A549 (cell line): Measurements from ENCODE around the gene AUH. TPM values are rescaled to one million over a fixed set of nuclear protein-coding genes. Genes with fewer than 3 reads are reported as not detected.

ENCODE experiments used
- ATAC-seq, 2 experiments: fragments of 200-7000 bp in 1 of 2; fragments of >200 bp in 1 of 2; cut with Nextera tagmentation in 1 of 2; cut with Tn5 transposase in 1 of 2; 3 replicates each; pipeline versions ENCODE4 v1.8.0 to v1.9.1; 2018 to 2020; ENCODE audit warnings: mild to moderate bottlenecking in 1 of 2, moderate library complexity in 1 of 2
- CTCF ChIA-PET: fragments of 300-600 bp; sonication (Branson Sonifier 250); formaldehyde crosslinking; extraction: SDS; loops from one replicate; lab custom pipeline; 2021; ENCODE audit warnings: antibody characterized with exemption, inconsistent platforms; lab: Yijun Ruan, JAX
- POLR2A ChIA-PET: fragments of 350-600 bp; formaldehyde crosslinking; extraction: SDS; loops from one replicate; lab custom pipeline; 2021; ENCODE audit warnings: antibody characterized with exemption, inconsistent platforms; lab: Yijun Ruan, JAX
- DNase-seq, 2 experiments: peaks; one replicate each; pipeline versions ENCODE4 v3.0.0 to v3.0.0-alpha.2; 2011 to 2016; ENCODE audit warnings: low read depth in 1 of 2, low spot score in 1 of 2
- FAIRE-seq: peaks from 2 replicates; lab custom pipeline; 2011; peaks lifted over from hg19 to GRCh38; lab: Jason Lieb, UNC
- H3K27ac ChIP-seq, 2 experiments: fragments of >200 bp; sonication (Bioruptor Twin); formaldehyde crosslinking; 3 replicates each; pipeline ENCODE4 v1.5.1; 2016 to 2017
- H3K4me1 ChIP-seq: fragments of >200 bp; sonication (Bioruptor Twin); formaldehyde crosslinking; 3 replicates; pipeline ENCODE4 v1.6.1; 2016
- H3K4me2 ChIP-seq: fragments of >200 bp; sonication (Bioruptor Twin); formaldehyde crosslinking; 3 replicates; pipeline ENCODE4 v1.6.1; 2016
- H3K4me3 ChIP-seq: fragments of >200 bp; sonication (Bioruptor Twin); formaldehyde crosslinking; 3 replicates; pipeline ENCODE4 v1.5.1; 2016
- H3K9me3 ChIP-seq: fragments of >200 bp; sonication (Bioruptor Twin); formaldehyde crosslinking; 3 replicates; pipeline ENCODE4 v1.6.1; 2016
- BCL3 ChIP-seq: fragments of >200 bp; sonication (Bioruptor Twin); formaldehyde crosslinking; IDR thresholded peaks from 3 replicates; pipeline ENCODE4 v1.6.1; 2016
- CEBPB ChIP-seq, 2 experiments: fragments of >200 bp in 1 of 2; sonication (Bioruptor Twin) in 1 of 2; formaldehyde crosslinking in 1 of 2; IDR thresholded peaks; 2 replicates each; pipeline ENCODE4 v1.6.1; 2012 to 2016
- CHD4 ChIP-seq: fragments of 200-600 bp; sonication (generic); IDR thresholded peaks from 2 replicates; pipeline ENCODE4 v1.6.1; 2016; ENCODE audit warnings: antibody characterized with exemption, mild to moderate bottlenecking, borderline replicate concordance
- CTCF ChIP-seq: fragments of >200 bp; sonication (Bioruptor Twin); formaldehyde crosslinking; IDR thresholded peaks from 3 replicates; pipeline ENCODE4 v1.5.1; 2016
- EHF ChIP-seq: fragments of 250-450 bp; sonication (Bioruptor Pico); IDR thresholded peaks from 2 replicates; pipeline ENCODE4 v1.5.0; 2020; ENCODE audit warnings: mild to moderate bottlenecking
- EHMT2 ChIP-seq: fragments of 200-600 bp; sonication (generic); IDR thresholded peaks from 2 replicates; pipeline ENCODE4 v1.6.1; 2016; ENCODE audit warnings: antibody characterized with exemption, low read depth, mild to moderate bottlenecking, moderate library complexity
- ELK1 ChIP-seq: fragments of 150-350 bp; IDR thresholded peaks from 2 replicates; pipeline ENCODE4 v1.6.1; 2014; ENCODE audit warnings: low read depth, mild to moderate bottlenecking, low read length
- EP300 ChIP-seq, 2 experiments: fragments of >200 bp; sonication (Bioruptor Twin); formaldehyde crosslinking; IDR thresholded peaks; 2 replicates in 1 of 2; 3 replicates in 1 of 2; pipeline ENCODE4 v1.6.1; 2016 to 2017
- FOSB ChIP-seq: fragments of 250-450 bp; sonication (Bioruptor Pico); IDR thresholded peaks from 2 replicates; pipeline ENCODE4 v1.5.0; 2020; ENCODE audit warnings: mild to moderate bottlenecking, moderate library complexity
- FOSL2 ChIP-seq, 2 experiments: fragments of 450-650 bp in 1 of 2; fragments of >200 bp in 1 of 2; sonication (Bioruptor Twin) in 1 of 2; formaldehyde crosslinking; IDR thresholded peaks; 2 replicates each; pipeline versions ENCODE4 v1.5.0 to v1.6.1; 2016 to 2020; ENCODE audit warnings: mild to moderate bottlenecking in 1 of 2, moderate library complexity in 1 of 2
- FOXS1 ChIP-seq: fragments of 250-450 bp; sonication (Bioruptor Pico); IDR thresholded peaks from 2 replicates; pipeline ENCODE4 v1.5.0; 2020; ENCODE audit warnings: mild to moderate bottlenecking, moderate library complexity
- HDAC2 ChIP-seq: fragments of 200-600 bp; sonication (generic); IDR thresholded peaks from 2 replicates; pipeline ENCODE4 v1.6.1; 2016
- HES2 ChIP-seq: fragments of >200 bp; sonication (Bioruptor Twin); formaldehyde crosslinking; IDR thresholded peaks from 2 replicates; pipeline ENCODE4 v1.6.1; 2016
- HMGXB4 ChIP-seq: fragments of 250-450 bp; sonication (Bioruptor Pico); IDR thresholded peaks from 2 replicates; pipeline ENCODE4 v1.5.0; 2021; ENCODE audit warnings: mild to moderate bottlenecking, moderate library complexity, borderline replicate concordance
- HOXA7 ChIP-seq: fragments of 250-450 bp; sonication (Bioruptor Pico); IDR thresholded peaks from 2 replicates; pipeline ENCODE4 v1.5.0; 2020; ENCODE audit warnings: mild to moderate bottlenecking, moderate library complexity
- JUN ChIP-seq, 2 experiments: fragments of >200 bp; sonication (Bioruptor Twin); formaldehyde crosslinking; IDR thresholded peaks; 2 replicates in 1 of 2; 3 replicates in 1 of 2; pipeline ENCODE4 v1.6.1; 2016 to 2017
- JUNB ChIP-seq: fragments of >200 bp; sonication (Bioruptor Twin); formaldehyde crosslinking; IDR thresholded peaks from 2 replicates; pipeline ENCODE4 v1.6.1; 2016
- KDM1A ChIP-seq: fragments of 200-600 bp; sonication (generic); IDR thresholded peaks from 2 replicates; pipeline ENCODE4 v1.6.1; 2016; ENCODE audit warnings: low read depth, mild to moderate bottlenecking
- KDM5A ChIP-seq: fragments of 200-600 bp; sonication (generic); IDR thresholded peaks from 2 replicates; pipeline ENCODE4 v1.6.1; 2016; ENCODE audit warnings: antibody characterized with exemption, mild to moderate bottlenecking
- MAFK ChIP-seq: fragments of 450-650 bp; IDR thresholded peaks from 2 replicates; pipeline ENCODE4 v1.6.1; 2014; ENCODE audit not compliant: partially characterized antibody
- NFE2L2 ChIP-seq: fragments of 150-350 bp; conservative IDR thresholded peaks from 2 replicates; pipeline ENCODE4 v1.6.1; 2014; ENCODE audit warnings: low read length
- NR3C1 ChIP-seq: fragments of >200 bp; sonication (Bioruptor Twin); formaldehyde crosslinking; IDR thresholded peaks from 3 replicates; pipeline ENCODE4 v1.6.1; 2017
- POLR2A ChIP-seq: IDR thresholded peaks from 2 replicates; pipeline ENCODE4 v1.6.1; 2012; ENCODE audit warnings: mild to moderate bottlenecking, low read length
- RARB ChIP-seq: fragments of 250-450 bp; sonication (Bioruptor Pico); IDR thresholded peaks from 2 replicates; pipeline ENCODE4 v1.8.0; 2021; ENCODE audit warnings: mild to moderate bottlenecking, moderate library complexity
- RCOR1 ChIP-seq: fragments of 150-350 bp; IDR thresholded peaks from 2 replicates; pipeline ENCODE4 v1.6.1; 2014; ENCODE audit warnings: antibody characterized with exemption, low read length, low read depth
- RNF2 ChIP-seq: fragments of 200-600 bp; sonication (generic); IDR thresholded peaks from 2 replicates; pipeline ENCODE4 v1.6.1; 2016; ENCODE audit warnings: low read depth, mild to moderate bottlenecking, antibody characterized with exemption, moderate library complexity, borderline replicate concordance
- SMC3 ChIP-seq: fragments of >200 bp; sonication (Bioruptor Twin); formaldehyde crosslinking; IDR thresholded peaks from 3 replicates; pipeline ENCODE4 v1.6.1; 2018; ENCODE audit warnings: inconsistent platforms
- SREBF2 ChIP-seq: fragments of 450-650 bp; IDR thresholded peaks from 2 replicates; pipeline ENCODE4 v1.6.1; 2014; ENCODE audit warnings: mild to moderate bottlenecking, moderate library complexity
- TP53 ChIP-seq: fragments of 250-450 bp; sonication (Bioruptor Pico); IDR thresholded peaks from 2 replicates; pipeline ENCODE4 v1.5.0; 2021; ENCODE audit warnings: mild to moderate bottlenecking, moderate library complexity
- ZNF302 ChIP-seq: fragments of 250-450 bp; sonication (Bioruptor Pico); IDR thresholded peaks from 2 replicates; pipeline ENCODE4 v1.9.0; 2021; ENCODE audit warnings: inconsistent platforms, mild to moderate bottlenecking, moderate library complexity
- ZSCAN20 ChIP-seq: fragments of 250-450 bp; sonication (Bioruptor Pico); IDR thresholded peaks from 2 replicates; pipeline ENCODE4 v1.8.0; 2022; ENCODE audit warnings: mild to moderate bottlenecking, moderate library complexity
- WGBS: methylation state at CpG from one replicate; pipeline ENCODE4 v1.1.6; 2017; ENCODE audit errors: missing lambda C conversion rate; 5-methylcytosine and 5-hydroxymethylcytosine counted together
- polyA plus RNA-seq, 4 experiments: library from polyadenylated mRNA; depleted of rRNA in 3 of 4; stranded (reverse); fragments of >200 nt; fragmentation: RNase III in 1 of 4; extraction: RNeasy Plus Mini Kit Qiagen cat#74134 plus additional on column Dnase treatment in 1 of 4; gene quantifications; 2 replicates in 3 of 4; 3 replicates in 1 of 4; pipeline ENCODE4 v1.2.3, GENCODE V29; 2011 to 2017

AUH gene
- polyA plus RNA-seq, 2 of the 4 experiments (the other 2 are of a cell fraction): 11.1 to 15.9 TPM

GRCh38 chr9:91308191-91308590, 53.5 kb downstream of the AUH start:
- WGBS: 92% methylated on average over 2 of the region's 2 CpGs
- TF ChIP-seq MAFK (no peak), BCL3 (no peak), CEBPB (IDR thresholded peaks at IDR 0.05) (no peak), KDM1A (no peak), RARB (no peak), EP300 (IDR thresholded peaks at IDR 0.05) (no peak), FOSL2 (IDR thresholded peaks at IDR 0.05) (no peak), FOSL2 (CRISPR knock-in tag; IDR thresholded peaks at IDR 0.05) (no peak)
- TF ChIP-seq, all 56 proteins: peak for 0
- ATAC-seq: no peak
- Histone ChIP-seq H3K27ac (no peak overlapping the region), H3K9me3 (no peaks in the 10 kb centered on the region), H3K4me3 (no peak overlapping the region), H3K4me2 (no peak overlapping the region), H3K4me1 (0 out of 3 replicates have a peak, but pooled peaks cover 3% of the 10 kb centered on the region)
- POLR2A ChIA-PET: no interaction called here
- DNase-seq: no peak
- no peak for FAIRE-seq
- CTCF ChIA-PET: no interaction called here

GRCh38 chr9:91307279-91307678, 54.4 kb downstream of the AUH start:
- no peaks in the 10 kb centered on the region for H3K9me3 ChIP-seq
- POLR2A ChIA-PET: no interaction called here
- no peak for FAIRE-seq
- H3K4me3 ChIP-seq: no peak overlapping the region
- TF ChIP-seq ZNF302 (CRISPR knock-in tag): no peak
- no peak for TF ChIP-seq KDM1A
- TF ChIP-seq ELK1: no peak
- TF ChIP-seq HOXA7 (CRISPR knock-in tag): no peak
- no peak for TF ChIP-seq RCOR1
- TF ChIP-seq POLR2A: no peak
- TF ChIP-seq JUN (IDR thresholded peaks at IDR 0.05): no peak
- TF ChIP-seq NFE2L2: no peak
- TF ChIP-seq MAFK: no peak
- TF ChIP-seq FOSB (CRISPR knock-in tag): no peak
- no peak for TF ChIP-seq SREBF2
- TF ChIP-seq FOXS1 (CRISPR knock-in tag): no peak
- TF ChIP-seq HES2: no peak
- TF ChIP-seq KDM5A: no peak
- TF ChIP-seq SMC3: no peak
- TF ChIP-seq ZSCAN20 (CRISPR knock-in tag): no peak
- TF ChIP-seq, all 56 proteins: peak for 0
- CTCF ChIA-PET: interaction anchor here (1.3 kb wide), 1 partner anchor 369 kb away, joined by 3 read pairs; no protein-coding TSS in a partner anchor
- Histone ChIP-seq H3K4me2 (no peak overlapping the region), H3K27ac (no peak overlapping the region), H3K4me1 (peaks cover 12% of the 10 kb centered on the region)
- WGBS: 87% methylated on average over 5 of the region's 5 CpGs
- ATAC-seq (no peak), DNase-seq (no peak)

GRCh38 chr9:91306296-91306630, 55.5 kb downstream of the AUH start:
- no peak overlapping the region for H3K4me2 ChIP-seq
- ChIA-PET POLR2A (no interaction called here), CTCF (interaction anchor here (1.3 kb wide), 1 partner anchor 370 kb away, joined by 3 read pairs; no protein-coding TSS in a partner anchor)
- no peak for FAIRE-seq
- peaks cover 16% of the 10 kb centered on the region for H3K4me1 ChIP-seq
- 95% methylated on average over 1 of the region's 1 CpG for WGBS
- H3K27ac ChIP-seq: no peak overlapping the region
- no peak overlapping the region for H3K4me3 ChIP-seq
- DNase-seq: no peak
- ATAC-seq: no peak
- no peaks in the 10 kb centered on the region for H3K9me3 ChIP-seq
- TF ChIP-seq CHD4: no peak
- TF ChIP-seq HDAC2: no peak
- no peak for TF ChIP-seq EHMT2
- TF ChIP-seq HMGXB4: no peak
- no peak for TF ChIP-seq NR3C1
- no peak for TF ChIP-seq EHF (CRISPR knock-in tag)
- TF ChIP-seq JUNB: no peak
- TF ChIP-seq TP53 (CRISPR knock-in tag): no peak
- no peak for TF ChIP-seq RCOR1
- no peak for TF ChIP-seq KDM1A
- no peak for TF ChIP-seq CTCF
- TF ChIP-seq RNF2: no peak
